Esophagus (tissue), 2 donors: ENCODE data around the gene TEX9. TPM values are rescaled to one million over a fixed set of nuclear protein-coding genes. Genes with fewer than 3 reads are reported as not detected.

Experiments used
- polyA plus RNA-seq, 2 donors: library from polyadenylated mRNA; stranded (reverse); fragments of 200-250 nt; gene quantifications; one replicate each; pipeline ENCODE4 v1.2.3, GENCODE V29; 2013
- donor health status: healthy with polysubstance abuse.
- donor health status: Bipolar disorder and iron deficiency.

The TEX9 gene
- polyA plus RNA-seq, 2 donors = 2.8 to 2.9 TPM

Other genes with a start within 250 kb of the TEX9 start
- gene RFX7, start 121.5 kb upstream of the TEX9 start, polyA plus RNA-seq = 1 to 10 TPM; 1.9 TPM
- gene MNS1, start 99.7 kb downstream of the TEX9 start, polyA plus RNA-seq = 1 to 10 TPM; 2.1 to 2.5 TPM